ENCODE measurements around the gene SBF1. TPM values are rescaled to one million over a fixed set of nuclear protein-coding genes. Genes with fewer than 3 reads are reported as not detected.

The SBF1 gene
- total and polyA plus RNA-seq, 9 donors: 1.9 to 86.0 (median 58.7) TPM

DNA sequence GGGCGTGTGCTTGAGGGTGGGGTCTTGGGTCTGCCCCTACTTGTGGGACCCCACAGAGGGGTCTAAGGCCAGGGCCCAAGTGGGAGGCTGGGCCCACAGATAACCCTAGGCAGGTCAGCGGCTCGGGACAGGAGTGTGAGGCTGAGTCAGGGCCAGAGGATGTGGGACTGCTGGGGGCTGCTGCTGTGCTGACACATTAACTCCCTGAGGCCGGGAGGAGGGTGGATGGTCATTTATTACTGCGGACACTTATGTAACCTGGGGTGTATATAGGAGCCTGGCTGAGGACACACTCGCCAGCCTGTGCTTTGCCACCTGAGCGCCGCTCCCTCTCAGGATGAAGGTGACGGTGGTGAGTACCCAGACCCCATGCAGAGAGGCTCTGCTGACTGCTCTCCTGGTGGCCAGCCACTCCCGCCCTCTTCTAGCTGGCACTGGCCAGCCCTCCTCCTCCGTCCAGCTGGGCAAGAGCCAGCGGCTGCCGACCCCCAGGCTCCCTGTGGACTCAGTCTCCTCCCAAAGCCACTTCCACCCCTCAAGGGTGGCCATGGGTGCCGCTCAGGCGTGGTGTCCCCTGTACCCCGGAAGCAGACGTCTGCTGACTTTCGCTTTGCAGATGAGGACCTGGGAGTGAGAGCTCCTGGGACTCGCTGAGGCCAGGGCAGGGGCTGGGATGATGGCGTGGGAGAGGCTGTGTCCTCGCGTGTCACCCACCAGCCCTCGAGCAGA lies 11.9 kb upstream of the SBF1 start, which contains the start of gene MIOX:
MIOX (plus strand) TSS at position 299 of the 729 bp plus-strand sequence; CDS start at position 338, 39 bp downstream.
- WGBS, 3 donors: 70 to 72% (median 71%) methylated on average over 21 to 23 of the region's 23 CpGs
- H3K27me3 ChIP-seq: peaks cover 1% of the 10 kb centered on the region

DNA sequence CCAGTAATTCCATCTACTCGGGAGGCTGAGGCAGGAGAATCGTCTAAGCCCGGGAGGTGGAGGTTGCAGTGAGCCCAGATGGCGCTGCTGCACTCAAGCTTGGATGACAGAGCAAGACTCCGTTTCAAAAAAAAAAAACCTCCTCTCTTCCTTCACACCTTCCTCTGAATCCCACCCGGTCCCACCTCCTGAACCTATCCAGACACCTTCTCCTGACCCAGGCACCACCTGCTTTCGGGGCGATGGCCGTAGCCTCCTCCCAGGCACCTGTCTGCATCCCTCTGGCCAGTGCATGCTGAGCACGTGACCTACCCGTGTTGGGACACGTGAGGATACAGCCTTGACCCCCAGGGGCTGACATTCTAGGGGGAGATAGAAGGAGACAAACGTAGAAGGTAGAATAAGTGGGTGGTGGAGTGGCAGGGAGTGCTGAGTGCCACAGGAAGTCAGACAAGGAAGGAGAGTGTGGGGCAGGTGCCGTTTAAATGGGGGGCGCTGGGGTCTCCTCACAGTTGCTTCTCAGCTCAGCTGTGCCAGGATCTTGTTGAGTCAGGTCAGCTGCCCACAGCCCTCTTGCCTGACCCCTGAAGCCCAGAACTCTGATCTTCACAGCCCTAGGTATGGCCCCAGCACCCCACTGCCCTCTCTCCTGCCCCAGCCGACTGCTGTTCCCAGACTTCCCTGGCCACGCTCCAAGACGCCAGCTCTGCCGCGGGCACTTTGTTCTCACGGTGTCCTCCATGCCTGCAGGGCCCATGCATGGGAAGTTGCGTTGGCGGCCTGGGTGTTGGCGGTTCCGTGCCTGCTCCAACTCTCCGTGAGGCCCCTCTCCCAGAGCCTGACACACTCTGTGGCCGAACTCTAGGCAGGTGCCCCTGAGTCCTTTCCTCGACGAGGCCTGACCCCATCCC lies 10.6 kb upstream of the SBF1 start:
- 57 to 70% (median 66%) methylated on average over 29 of the region's 29 CpGs for WGBS, 3 donors
- H3K4me3 ChIP-seq: no peak overlapping the region
- intact Hi-C loops (cut with DNase I): no loop called here
- peaks cover 9% of the 10 kb centered on the region for H3K27me3 ChIP-seq
- no peaks in the 10 kb centered on the region for H3K4me1 ChIP-seq (ENCODE audit: insufficient read depth)
- peak in 1 of 5 donors; percentile 15 for DNase-seq
- TF ChIP-seq EP300 (IDR thresholded peaks at IDR 0.05) (no peak), POLR2A (IDR thresholded peaks at IDR 0.05) (no peak)
- TF ChIP-seq, protein P1, sequence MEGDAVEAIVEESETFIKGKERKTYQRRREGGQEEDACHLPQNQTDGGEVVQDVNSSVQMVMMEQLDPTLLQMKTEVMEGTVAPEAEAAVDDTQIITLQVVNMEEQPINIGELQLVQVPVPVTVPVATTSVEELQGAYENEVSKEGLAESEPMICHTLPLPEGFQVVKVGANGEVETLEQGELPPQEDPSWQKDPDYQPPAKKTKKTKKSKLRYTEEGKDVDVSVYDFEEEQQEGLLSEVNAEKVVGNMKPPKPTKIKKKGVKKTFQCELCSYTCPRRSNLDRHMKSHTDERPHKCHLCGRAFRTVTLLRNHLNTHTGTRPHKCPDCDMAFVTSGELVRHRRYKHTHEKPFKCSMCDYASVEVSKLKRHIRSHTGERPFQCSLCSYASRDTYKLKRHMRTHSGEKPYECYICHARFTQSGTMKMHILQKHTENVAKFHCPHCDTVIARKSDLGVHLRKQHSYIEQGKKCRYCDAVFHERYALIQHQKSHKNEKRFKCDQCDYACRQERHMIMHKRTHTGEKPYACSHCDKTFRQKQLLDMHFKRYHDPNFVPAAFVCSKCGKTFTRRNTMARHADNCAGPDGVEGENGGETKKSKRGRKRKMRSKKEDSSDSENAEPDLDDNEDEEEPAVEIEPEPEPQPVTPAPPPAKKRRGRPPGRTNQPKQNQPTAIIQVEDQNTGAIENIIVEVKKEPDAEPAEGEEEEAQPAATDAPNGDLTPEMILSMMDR (IDR thresholded peaks at IDR 0.05): no peak
- no peaks in the 10 kb centered on the region for H3K36me3 ChIP-seq
- H3K9me3 ChIP-seq: no peaks in the 10 kb centered on the region
- no peak overlapping the region for H3K27ac ChIP-seq

More for the DNA sequence above, 11.9 kb upstream of the SBF1 start, which contains the start of gene MIOX:
- Histone ChIP-seq H3K4me3 (no peak within 1 kb of the TSS), H3K36me3 (no peaks in the 10 kb centered on the region), H3K27ac (no peak within 1 kb of the TSS), H3K4me1 (ENCODE audit: insufficient read depth) (no peaks in the 10 kb centered on the region), H3K9me3 (no peaks in the 10 kb centered on the region)
- DNase-seq: peak in 1 of 5 donors; percentile 16
- intact Hi-C loops (cut with DNase I): no loop called here
- TF ChIP-seq, protein P1 (IDR thresholded peaks at IDR 0.05): no peak
- TF ChIP-seq POLR2A (IDR thresholded peaks at IDR 0.05) (no peak), EP300 (IDR thresholded peaks at IDR 0.05) (no peak)

DNA sequence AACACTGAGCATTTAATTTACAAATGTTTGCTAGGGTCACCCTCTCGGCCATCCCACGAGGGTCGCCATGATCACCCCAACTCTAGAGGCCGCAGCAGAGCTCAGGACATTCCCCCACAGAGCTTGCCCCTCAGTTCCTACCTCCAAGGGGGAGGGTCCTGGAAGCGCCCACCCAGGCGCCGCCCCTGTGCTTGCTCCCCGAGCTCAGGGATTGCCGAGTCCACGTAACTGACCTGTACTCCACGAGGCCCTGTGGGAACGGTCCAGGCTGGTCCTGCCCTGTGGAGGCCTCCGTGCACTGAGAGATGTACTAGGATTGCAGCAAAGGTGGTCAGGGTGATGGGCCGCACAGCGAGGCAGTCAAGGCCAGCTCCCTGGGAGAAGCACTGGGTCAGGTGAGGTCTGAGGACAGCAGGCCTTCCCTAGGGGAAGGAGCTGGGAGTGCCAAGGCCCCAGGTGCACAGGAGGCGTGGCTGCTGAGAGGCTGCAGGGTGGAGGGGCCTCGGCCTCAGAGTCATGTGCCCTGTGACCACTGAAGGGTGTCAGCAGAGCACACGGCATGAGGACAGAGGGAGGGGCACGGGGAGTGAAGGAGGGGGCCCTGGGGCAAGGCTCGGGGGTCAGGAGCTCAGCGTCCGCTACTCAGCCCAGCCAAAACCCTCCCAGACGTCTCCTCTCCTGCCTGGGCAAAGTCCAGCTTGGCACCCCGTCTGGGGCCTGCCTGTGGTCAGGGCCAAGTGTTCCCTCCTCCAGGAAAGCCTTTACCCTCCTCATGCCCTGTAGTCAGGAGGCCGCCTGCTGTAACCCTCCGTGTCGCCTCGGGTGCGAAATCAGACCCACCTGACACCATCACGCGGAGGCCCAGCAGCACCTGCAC lies 9.4 kb upstream of the SBF1 start:
- H3K36me3 ChIP-seq: no peaks in the 10 kb centered on the region
- 79 to 83% (median 83%) methylated on average over 31 of the region's 31 CpGs for WGBS, 3 donors
- H3K27me3 ChIP-seq: peaks cover 9% of the 10 kb centered on the region
- no peaks in the 10 kb centered on the region for H3K9me3 ChIP-seq
- intact Hi-C loops (cut with DNase I): no loop called here
- H3K4me3 ChIP-seq: no peak overlapping the region
- DNase-seq: no peak
- TF ChIP-seq POLR2A (IDR thresholded peaks at IDR 0.05) (no peak), EP300 (IDR thresholded peaks at IDR 0.05) (no peak)
- TF ChIP-seq, protein P1 (IDR thresholded peaks at IDR 0.05): no peak
- H3K27ac ChIP-seq: no peak overlapping the region
- no peaks in the 10 kb centered on the region for H3K4me1 ChIP-seq (ENCODE audit: insufficient read depth)

DNA sequence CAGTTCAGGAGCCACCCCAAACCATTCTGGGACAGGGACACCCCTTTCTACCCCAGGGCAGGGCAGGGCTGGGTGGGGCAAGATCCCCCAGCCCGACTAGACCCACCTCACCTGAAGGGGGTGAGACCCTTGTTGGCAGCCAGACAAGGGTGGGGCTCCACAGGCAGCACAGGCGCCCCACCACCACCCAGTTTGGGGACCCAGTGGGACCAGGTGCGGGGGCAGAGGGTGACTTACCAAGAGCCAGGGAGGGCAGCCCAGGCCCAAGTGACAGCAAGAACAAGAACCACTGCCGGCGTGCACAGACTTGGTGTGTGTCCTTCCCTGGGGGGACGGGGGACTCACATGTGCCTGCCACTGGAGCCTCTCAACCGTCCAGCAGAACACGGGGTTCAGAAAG lies 8.7 kb upstream of the SBF1 start:
- no peak overlapping the region for H3K27ac ChIP-seq
- 84 to 93% (median 85%) methylated on average over 8 of the region's 8 CpGs for WGBS, 3 donors
- DNase-seq: no peak
- no peaks in the 10 kb centered on the region for H3K4me1 ChIP-seq (ENCODE audit: insufficient read depth)
- peaks cover 9% of the 10 kb centered on the region for H3K27me3 ChIP-seq
- intact Hi-C loops (cut with DNase I): no loop called here
- no peaks in the 10 kb centered on the region for H3K9me3 ChIP-seq
- no peaks in the 10 kb centered on the region for H3K36me3 ChIP-seq
- TF ChIP-seq EP300 (IDR thresholded peaks at IDR 0.05) (no peak), POLR2A (IDR thresholded peaks at IDR 0.05) (no peak)
- no peak overlapping the region for H3K4me3 ChIP-seq

Measured in ovary (tissue), 9 donors.